CD4-positive, alpha-beta T cell treated with Interleukin-17A for 1 hour (primary cell): ENCODE results near the gene RNF207.

ENCODE experiments used
- DNase-seq: peaks from one replicate; pipeline ENCODE4 v3.0.0-alpha.2; 2020

The RNF207 gene

GRCh38 chr1:6269720-6270400 lies 63.9 kb downstream of the RNF207 start:
- DNase-seq: no peak

DNA sequence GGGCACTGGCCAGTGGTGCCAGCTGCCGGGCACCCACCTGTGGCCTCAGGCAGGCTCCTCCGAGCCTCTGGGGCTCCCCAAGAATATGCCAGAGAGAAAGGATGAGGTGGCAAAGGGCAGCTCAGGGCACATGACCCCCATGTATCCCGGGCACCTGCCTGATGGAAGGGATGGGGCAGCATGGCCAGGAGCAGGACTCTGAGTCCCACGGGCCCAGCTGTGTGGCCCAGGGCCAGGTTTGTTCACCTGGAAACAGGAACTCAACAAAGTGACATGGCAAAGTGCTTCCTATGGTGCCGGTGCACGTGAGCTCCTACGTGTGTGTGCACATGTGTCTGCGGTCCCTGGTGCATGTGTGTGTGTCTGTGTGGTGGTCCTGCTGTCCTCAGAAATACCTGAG lies 64.5 kb downstream of the RNF207 start:
- DNase-seq: no peak
